ENCODE measurements around the gene ADAMTS5.

- TF ChIP-seq CTCF (IDR thresholded peaks at IDR 0.05) (no peak), POLR2AphosphoS5 (IDR thresholded peaks at IDR 0.05) (no peak), POLR2A (IDR thresholded peaks at IDR 0.05) (no peak), EP300 (IDR thresholded peaks at IDR 0.05; ENCODE audit: low read depth) (no peak)
These were observed 74.7 kb downstream of the ADAMTS5 start for GRCh38 chr21:26892151-26892550.
